ENCODE data around the gene MAP7D1. TPM values are rescaled to one million over a fixed set of nuclear protein-coding genes. Genes with fewer than 3 reads are reported as not detected.
A peak's percentile ranks its signal among the peaks of the same experiment; 100 is the strongest.

The MAP7D1 gene
- total and polyA plus RNA-seq, 2 experiments from 2014 or later: 35.8 to 224 TPM

GRCh38 chr1:36149973-36150295 lies 6.0 kb upstream of the MAP7D1 start:
- peaks cover 20% of the 10 kb centered on the region for H3F3A ChIP-seq (ENCODE audit: insufficient read depth)
- peaks cover 45% of the 10 kb centered on the region for H3K79me2 ChIP-seq (ENCODE audit: insufficient read depth)
- H3K9me3 ChIP-seq (ENCODE audit: low read depth): no peaks in the 10 kb centered on the region
- no peak for DNase-seq
- no peaks in the 10 kb centered on the region for H4K20me1 ChIP-seq (ENCODE audit: insufficient read depth)
- H3K27ac ChIP-seq: peak overlapping the region; percentile 99
- H3K4me2 ChIP-seq (ENCODE audit: unreplicated experiment): peak overlapping the region; percentile 80
- no peaks in the 10 kb centered on the region for H3K36me3 ChIP-seq (ENCODE audit: low read depth)
- no peaks in the 10 kb centered on the region for H3K9me2 ChIP-seq (ENCODE audit: insufficient read depth)
- in situ Hi-C loops (cut with MboI): no loop called here
- peaks cover 36% of the 10 kb centered on the region for H3K4me1 ChIP-seq (ENCODE audit: insufficient read depth)
- peak overlapping the region; percentile 87 for H3K9ac ChIP-seq
- TF ChIP-seq EZH2phosphoT487 (IDR thresholded peaks at IDR 0.05; ENCODE audit: insufficient read depth, low read depth) (no peak), EZH2 (IDR thresholded peaks at IDR 0.05; ENCODE audit: insufficient read depth, poor library complexity, severe bottlenecking) (no peak)
- no peaks in the 10 kb centered on the region for H3K27me3 ChIP-seq (replicated peaks; ENCODE audit: insufficient read depth)
- WGBS, 2 experiments (ENCODE audit: low coverage in 1 of 2, low lambda C conversion rate in 2 of 2, missing lambda C conversion rate in 2 of 2): 5 to 8% methylated on average over 6 of the region's 6 CpGs
- peak overlapping the region; percentile 30; the same call in 1 of the 2 replicates for H2AFZ ChIP-seq
- peak overlapping the region; percentile 56 for H3K4me3 ChIP-seq

GRCh38 chr1:36150296-36151133 lies 5.4 kb upstream of the MAP7D1 start:
- Histone ChIP-seq H3K4me2 (ENCODE audit: unreplicated experiment) (peak overlapping the region; percentile 80), H3K4me1 (ENCODE audit: insufficient read depth) (peaks cover 40% of the 10 kb centered on the region), H3K9ac (peak overlapping the region; percentile 87), H3F3A (ENCODE audit: insufficient read depth) (peaks cover 20% of the 10 kb centered on the region), H3K27me3 (replicated peaks; ENCODE audit: insufficient read depth) (no peaks in the 10 kb centered on the region), H3K79me2 (ENCODE audit: insufficient read depth) (peaks cover 45% of the 10 kb centered on the region), H2AFZ (peak overlapping the region; percentile 57), H4K20me1 (ENCODE audit: insufficient read depth) (no peaks in the 10 kb centered on the region), H3K36me3 (ENCODE audit: low read depth) (no peaks in the 10 kb centered on the region), H3K9me3 (ENCODE audit: low read depth) (no peaks in the 10 kb centered on the region), H3K4me3 (peak overlapping the region; percentile 56), H3K9me2 (ENCODE audit: insufficient read depth) (no peaks in the 10 kb centered on the region), H3K27ac (peak overlapping the region; percentile 99)
- peak; percentile 99 for DNase-seq
- TF ChIP-seq EZH2phosphoT487 (IDR thresholded peaks at IDR 0.05; ENCODE audit: insufficient read depth, low read depth): no peak
- no peak for TF ChIP-seq EZH2 (IDR thresholded peaks at IDR 0.05; ENCODE audit: insufficient read depth, poor library complexity, severe bottlenecking)
- WGBS, 2 experiments (ENCODE audit: low coverage in 1 of 2, low lambda C conversion rate in 2 of 2, missing lambda C conversion rate in 2 of 2): 4 to 8% methylated on average over 12 of the region's 12 CpGs
- in situ Hi-C loops (cut with MboI): no loop called here

DNA sequence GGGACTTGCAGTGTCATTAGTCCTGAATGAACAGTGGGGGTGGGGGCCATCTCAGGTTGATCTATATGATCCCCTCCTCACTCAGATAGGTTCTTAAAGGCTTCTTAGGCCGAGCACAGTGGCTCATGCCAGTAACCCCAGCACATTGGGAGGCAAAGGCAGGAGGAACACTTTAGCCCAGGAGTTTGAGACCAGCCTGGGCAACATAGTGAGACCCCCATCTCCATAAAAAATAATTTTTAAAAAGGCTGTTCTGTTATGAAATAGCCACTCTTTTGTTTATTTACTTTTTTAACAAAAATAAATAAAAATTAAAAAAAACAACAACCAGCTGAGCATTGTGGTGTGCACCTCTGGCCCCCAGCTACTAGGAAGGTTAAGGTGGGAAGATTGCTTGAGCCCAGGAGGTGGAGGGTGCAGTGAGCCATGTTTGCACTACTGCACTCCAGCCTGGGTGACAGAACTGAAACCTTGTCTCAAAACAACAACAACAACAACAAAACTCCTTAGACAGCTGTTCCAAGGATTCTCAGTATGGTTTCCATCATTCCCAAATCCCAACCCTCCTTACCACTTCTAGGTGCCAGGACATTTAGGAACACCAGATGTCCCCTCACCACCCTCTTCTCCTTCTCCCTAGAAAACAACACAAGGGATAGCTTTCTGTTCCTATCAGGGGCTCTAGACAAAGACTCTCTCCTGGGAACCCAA lies 4.7 kb upstream of the MAP7D1 start:
- peak overlapping the region; percentile 87 for H3K9ac ChIP-seq
- H3K36me3 ChIP-seq (ENCODE audit: low read depth): no peaks in the 10 kb centered on the region
- no peak for TF ChIP-seq EZH2phosphoT487 (IDR thresholded peaks at IDR 0.05; ENCODE audit: insufficient read depth, low read depth)
- WGBS, 2 experiments (ENCODE audit: low coverage in 1 of 2, low lambda C conversion rate in 2 of 2, missing lambda C conversion rate in 2 of 2): 0% methylated on average over 1 of the region's 1 CpG
- no peak for DNase-seq
- H3K9me2 ChIP-seq (ENCODE audit: insufficient read depth): no peaks in the 10 kb centered on the region
- H3K27me3 ChIP-seq (replicated peaks; ENCODE audit: insufficient read depth): no peaks in the 10 kb centered on the region
- H3F3A ChIP-seq (ENCODE audit: insufficient read depth): peaks cover 20% of the 10 kb centered on the region
- peaks cover 40% of the 10 kb centered on the region for H3K4me1 ChIP-seq (ENCODE audit: insufficient read depth)
- in situ Hi-C loops (cut with MboI): no loop called here
- peak overlapping the region; percentile 44 for H3K4me3 ChIP-seq
- peaks cover 42% of the 10 kb centered on the region for H3K79me2 ChIP-seq (ENCODE audit: insufficient read depth)
- peak overlapping the region; percentile 80 for H3K4me2 ChIP-seq (ENCODE audit: unreplicated experiment)
- H3K9me3 ChIP-seq (ENCODE audit: low read depth): no peaks in the 10 kb centered on the region
- peak overlapping the region; percentile 99 for H3K27ac ChIP-seq
- no peaks in the 10 kb centered on the region for H4K20me1 ChIP-seq (ENCODE audit: insufficient read depth)
- H2AFZ ChIP-seq: peak overlapping the region; percentile 68

DNA sequence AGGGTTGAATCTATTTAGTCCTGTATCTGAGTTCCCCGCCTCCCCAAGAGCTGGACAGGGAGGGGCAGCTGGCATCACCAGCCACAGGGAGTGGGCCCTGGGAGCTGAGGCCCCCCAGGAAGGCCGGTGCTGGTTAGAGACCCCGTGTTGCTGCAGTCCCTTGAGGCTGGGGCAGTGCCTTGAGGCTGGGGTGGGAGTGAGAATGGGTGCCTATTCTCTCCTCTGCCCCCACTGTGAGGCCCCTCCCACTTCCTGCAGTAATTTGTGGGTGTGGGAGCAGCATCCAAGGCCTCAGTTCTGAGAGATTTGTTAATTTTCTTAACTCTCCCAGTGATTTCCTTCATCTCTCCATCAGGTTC lies 4.1 kb upstream of the MAP7D1 start:
- in situ Hi-C loops (cut with MboI): no loop called here
- H3K4me2 ChIP-seq (ENCODE audit: unreplicated experiment): peak overlapping the region; percentile 80
- peak overlapping the region; percentile 68 for H2AFZ ChIP-seq

More for the DNA sequence above, 4.1 kb upstream of the MAP7D1 start:
- H3K9ac ChIP-seq: peak overlapping the region; percentile 87
- H3K4me3 ChIP-seq: peak overlapping the region; percentile 44
- H3K9me2 ChIP-seq (ENCODE audit: insufficient read depth): no peaks in the 10 kb centered on the region
- H4K20me1 ChIP-seq (ENCODE audit: insufficient read depth): no peaks in the 10 kb centered on the region
- no peaks in the 10 kb centered on the region for H3K9me3 ChIP-seq (ENCODE audit: low read depth)
- no peaks in the 10 kb centered on the region for H3K36me3 ChIP-seq (ENCODE audit: low read depth)
- TF ChIP-seq EZH2phosphoT487 (IDR thresholded peaks at IDR 0.05; ENCODE audit: insufficient read depth, low read depth): no peak
- TF ChIP-seq EZH2 (IDR thresholded peaks at IDR 0.05; ENCODE audit: insufficient read depth, poor library complexity, severe bottlenecking): no peak
- H3F3A ChIP-seq (ENCODE audit: insufficient read depth): peaks cover 20% of the 10 kb centered on the region
- H3K27ac ChIP-seq: peak overlapping the region; percentile 99
- DNase-seq: peak; percentile 59
- peaks cover 42% of the 10 kb centered on the region for H3K79me2 ChIP-seq (ENCODE audit: insufficient read depth)
- peaks cover 40% of the 10 kb centered on the region for H3K4me1 ChIP-seq (ENCODE audit: insufficient read depth)
- H3K27me3 ChIP-seq (replicated peaks; ENCODE audit: insufficient read depth): no peaks in the 10 kb centered on the region
- 6 to 15% methylated on average over 3 of the region's 3 CpGs for WGBS, 2 experiments (ENCODE audit: low coverage in 1 of 2, low lambda C conversion rate in 2 of 2, missing lambda C conversion rate in 2 of 2)

Measured in GM23248 (cell line).